ENCODE measurements around the gene QRICH2.

The QRICH2 gene

GRCh38 chr17:76279742-76280287 is 28.3 kb downstream of the QRICH2 start:
- DNase-seq (ENCODE audit: low read depth in 2 of 3, low spot score in 2 of 3), result no peak

- DNase-seq (ENCODE audit: low read depth in 2 of 3, low spot score in 2 of 3), result peak in 2 of 3 experiments; percentile 65 to 83
These were observed 28.9 kb downstream of the QRICH2 start for GRCh38 chr17:76278952-76279741.

GRCh38 chr17:76278268-76278908 is 29.7 kb downstream of the QRICH2 start:
- DNase-seq (ENCODE audit: low read depth in 2 of 3, low spot score in 2 of 3), result no peak

DNA sequence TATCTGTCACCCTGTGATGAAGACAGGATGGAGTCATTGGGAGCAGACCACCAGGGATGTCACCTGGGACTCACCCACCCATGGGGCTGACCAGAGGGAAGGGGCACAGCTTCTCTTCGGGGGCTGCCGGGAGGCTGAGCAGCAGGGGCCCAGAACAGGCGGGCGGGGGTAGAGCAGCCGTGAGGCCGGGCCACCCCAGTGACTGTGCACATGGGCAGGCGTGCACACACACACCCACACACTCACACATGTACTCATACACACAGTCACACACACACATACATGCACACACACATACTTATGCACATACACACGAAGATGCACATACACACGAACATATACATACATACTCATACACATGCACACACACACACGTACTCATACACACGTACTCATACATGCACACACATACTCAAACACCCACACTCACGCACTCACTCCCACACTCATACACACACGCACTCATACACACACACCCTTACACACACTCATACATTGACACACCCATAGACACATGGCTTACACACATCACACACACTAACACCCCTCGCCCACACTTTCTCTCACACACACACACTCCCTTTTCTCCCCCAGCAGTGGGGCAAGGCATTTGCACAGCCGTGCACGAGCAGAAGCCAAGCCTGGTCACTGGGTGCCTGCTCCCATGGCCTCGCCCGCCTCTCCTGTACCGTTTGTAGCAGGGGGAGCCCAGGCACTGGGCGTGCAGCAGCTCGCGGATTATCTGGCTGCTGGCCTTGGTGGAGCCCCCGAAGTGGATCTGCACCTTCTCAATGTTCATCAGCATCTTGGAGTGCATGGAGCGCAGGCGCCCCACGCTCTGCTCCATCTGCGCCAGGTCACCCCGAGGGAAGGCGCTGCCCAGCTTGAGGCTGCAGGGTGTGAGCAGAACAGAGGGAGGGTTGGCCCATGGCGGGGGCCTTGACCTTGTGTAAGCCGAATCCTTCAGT is 30.5 kb downstream of the QRICH2 start:
- no peak for DNase-seq (ENCODE audit: low read depth in 2 of 3, low spot score in 2 of 3)

- no peak for DNase-seq (ENCODE audit: low read depth in 2 of 3, low spot score in 2 of 3)
These were observed 31.4 kb downstream of the QRICH2 start for GRCh38 chr17:76276461-76277299.

- no peak for DNase-seq (ENCODE audit: low read depth in 2 of 3, low spot score in 2 of 3)
These were observed 32.0 kb downstream of the QRICH2 start for GRCh38 chr17:76276069-76276431.

GRCh38 chr17:76275382-76276068 is 32.6 kb downstream of the QRICH2 start:
- no peak for DNase-seq (ENCODE audit: low read depth in 2 of 3, low spot score in 2 of 3)

GRCh38 chr17:76274112-76274956 is 33.7 kb downstream of the QRICH2 start:
- no peak for DNase-seq (ENCODE audit: low read depth in 2 of 3, low spot score in 2 of 3)

- no peak for DNase-seq (ENCODE audit: low read depth in 2 of 3, low spot score in 2 of 3)
These were observed 34.5 kb downstream of the QRICH2 start for GRCh38 chr17:76273445-76274111.

DNA sequence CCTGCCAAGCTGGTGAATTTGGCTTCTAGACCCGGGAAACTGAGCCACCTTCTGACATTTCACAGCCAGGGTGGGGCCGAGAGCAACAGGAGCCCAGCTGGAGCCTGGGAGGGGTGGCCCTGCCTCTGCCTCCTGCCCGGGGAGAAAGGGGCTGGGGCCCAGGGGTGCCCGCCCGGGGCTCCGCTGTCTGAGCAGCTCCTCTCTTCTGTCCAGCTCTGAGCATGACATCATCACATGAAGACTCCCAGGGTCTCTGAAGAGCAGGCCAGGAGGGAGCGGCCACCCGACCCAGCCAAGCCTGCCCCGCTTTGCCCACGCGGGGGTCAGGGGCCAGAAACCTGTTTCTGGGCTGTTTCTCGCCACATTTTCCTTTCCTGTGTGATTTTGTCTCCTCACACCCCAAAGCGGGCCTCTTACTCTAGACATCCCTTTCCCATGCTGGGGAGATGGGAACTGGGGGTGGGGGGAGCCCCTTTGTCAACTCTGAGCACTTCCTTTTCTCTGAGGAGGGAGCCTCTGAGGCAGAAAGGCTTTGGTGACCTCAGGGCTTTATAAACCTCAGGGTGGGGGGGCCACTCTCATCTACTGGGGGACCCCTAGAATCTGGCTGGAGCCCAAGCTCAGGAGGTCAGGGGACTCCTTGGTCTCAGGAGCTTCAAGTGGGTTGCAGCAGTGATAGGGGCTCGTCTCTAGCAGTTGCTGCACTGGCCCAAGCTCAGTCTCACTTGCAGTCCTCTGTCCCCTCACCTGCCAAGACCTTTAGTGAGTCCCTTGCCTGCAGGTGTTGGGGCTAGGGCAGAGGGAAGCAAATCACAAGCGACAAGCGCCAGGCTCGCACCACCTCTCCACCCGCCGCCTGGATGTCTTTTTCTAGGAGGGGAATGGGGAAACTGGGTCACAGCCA is 35.3 kb downstream of the QRICH2 start:
- peak in 1 of 3 experiments; percentile 61 for DNase-seq (ENCODE audit: low read depth in 2 of 3, low spot score in 2 of 3)

DNA sequence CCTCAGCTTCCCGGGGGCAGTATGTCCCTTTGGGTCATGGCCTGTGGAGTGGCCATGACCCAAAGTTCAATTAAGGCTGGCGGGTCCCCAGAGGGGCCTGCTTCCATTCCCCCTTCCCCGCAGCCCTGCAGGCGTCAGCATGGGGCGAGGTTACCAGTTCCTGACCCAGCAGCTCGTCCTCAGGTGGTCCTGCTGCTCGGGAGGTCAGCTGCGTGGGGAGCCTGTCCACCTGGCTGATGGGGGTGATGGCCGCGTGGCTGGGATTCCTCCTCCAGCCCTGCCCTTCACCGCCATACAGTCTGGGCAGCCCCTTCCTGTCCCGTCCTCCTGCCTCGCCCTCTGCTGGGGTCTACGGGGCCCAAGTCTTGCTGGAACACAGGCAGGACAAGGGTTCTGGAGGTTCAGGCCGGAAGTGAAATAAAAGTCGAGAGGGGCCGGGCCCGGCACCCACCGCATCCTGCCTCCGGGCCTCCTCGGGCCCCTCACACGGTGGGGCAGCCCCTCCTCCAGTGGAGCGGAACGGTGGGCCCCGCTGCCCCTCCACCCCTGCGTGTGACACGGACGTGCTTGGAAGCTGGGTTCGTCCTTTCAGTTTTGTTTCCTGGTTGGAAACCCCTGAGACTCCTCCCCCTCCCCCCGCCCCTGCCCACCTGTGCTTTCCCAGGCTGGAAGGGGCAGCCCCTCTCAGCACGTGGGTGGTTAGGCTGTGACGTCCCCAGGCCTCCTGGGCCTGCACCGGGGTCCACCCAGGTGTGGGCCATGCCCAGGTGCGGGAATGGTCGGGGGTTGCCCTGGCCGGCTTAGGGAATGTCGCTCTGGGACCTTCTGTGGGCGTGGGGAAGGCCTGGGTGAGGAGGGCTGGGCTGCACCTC is 36.2 kb downstream of the QRICH2 start:
- peak in 2 of 3 experiments; percentile 82 to 91 for DNase-seq (ENCODE audit: low read depth in 2 of 3, low spot score in 2 of 3)

DNA sequence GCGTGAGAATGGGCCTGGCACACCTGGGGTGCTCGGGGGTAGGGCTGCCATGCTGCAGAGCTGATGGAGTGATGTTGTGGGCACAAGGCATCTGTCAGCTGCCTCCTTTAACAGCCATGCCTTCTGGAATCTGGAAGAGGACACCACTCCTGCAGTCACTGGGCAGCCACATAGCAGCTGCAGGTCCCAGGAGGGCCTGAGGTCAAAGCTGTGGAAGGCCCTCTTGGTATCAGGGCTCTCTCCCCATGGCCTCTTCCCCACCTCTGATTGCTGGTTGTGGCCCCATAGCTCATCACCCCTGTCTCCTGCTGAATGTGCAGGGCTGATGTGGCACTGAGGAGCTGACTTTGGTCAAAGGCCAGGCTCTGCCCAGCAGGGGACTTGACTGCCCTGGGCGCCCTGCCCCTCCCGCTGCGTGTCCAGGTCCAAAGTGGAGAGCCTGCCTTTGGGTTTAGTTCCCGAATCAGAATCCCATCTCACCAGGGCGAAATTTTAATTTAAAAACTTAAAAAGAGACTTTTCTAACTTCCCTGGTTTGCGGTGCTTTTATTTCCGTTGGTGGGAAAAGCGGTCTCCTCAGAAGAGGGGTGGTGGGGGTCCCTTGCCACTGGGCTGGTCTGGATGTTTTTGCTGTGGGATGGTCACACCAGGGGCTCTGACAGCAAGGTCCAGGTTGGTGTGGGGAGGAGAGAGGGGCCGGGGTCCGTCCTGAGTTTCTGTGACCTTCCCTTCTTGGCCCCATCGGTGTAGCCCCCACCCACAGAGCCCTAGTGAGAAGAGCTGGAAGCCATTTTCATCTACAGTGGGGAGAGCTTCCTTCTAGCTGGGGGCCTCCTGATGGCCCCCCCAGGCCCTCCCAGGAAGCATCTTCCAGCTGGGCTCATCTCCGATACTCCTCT is 37.1 kb downstream of the QRICH2 start:
- DNase-seq (ENCODE audit: low read depth in 2 of 3, low spot score in 2 of 3), result no peak

- DNase-seq (ENCODE audit: low read depth in 2 of 3, low spot score in 2 of 3), result no peak
These were observed 37.9 kb downstream of the QRICH2 start for GRCh38 chr17:76270127-76270592.

- DNase-seq (ENCODE audit: low read depth in 2 of 3, low spot score in 2 of 3), result no peak
These were observed 38.8 kb downstream of the QRICH2 start for GRCh38 chr17:76268991-76269981.

Data from activated CD8-positive, alpha-beta memory T cell treated with anti-CD3 and anti-CD28 coated beads for 48 hours (primary cell).